GM19351 (cell line): ENCODE measurements around the gene OR7C2.

Source experiments
- ATAC-seq: cut with Tn5 transposase; IDR thresholded peaks from one replicate; pipeline ENCODE4 v1.9.1; 2021; ENCODE audit warnings: mild to moderate bottlenecking, moderate library complexity; ENCODE audit not compliant: unreplicated experiment

Gene OR7C2

DNA sequence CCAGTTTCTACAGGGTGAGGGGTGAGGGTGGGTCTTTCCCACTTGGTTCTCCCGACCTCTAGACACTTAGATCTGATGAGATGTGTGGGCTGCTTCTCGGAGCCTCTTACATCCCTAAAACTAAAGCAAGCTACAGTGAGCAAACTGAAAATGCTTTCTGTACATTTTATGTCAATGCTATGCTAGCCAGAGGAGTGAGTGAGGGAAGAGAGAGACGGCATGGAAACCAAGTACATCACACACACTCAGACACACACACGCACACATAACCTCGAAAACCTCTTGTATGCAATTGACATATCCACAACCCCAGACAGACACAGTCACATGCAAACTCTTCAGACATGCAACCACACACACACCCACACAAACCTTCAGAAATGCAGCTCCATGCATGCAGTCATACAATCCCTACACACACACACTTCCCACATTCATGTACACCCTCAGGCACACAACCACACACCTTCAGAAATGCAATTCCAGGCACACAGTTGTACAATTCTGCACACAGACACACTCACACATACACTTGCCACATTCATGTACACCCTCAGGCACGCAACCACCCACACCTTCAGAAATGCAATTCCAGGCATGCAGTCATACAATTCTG lies 37.0 kb downstream of the OR7C2 start:
- no peak for ATAC-seq

DNA sequence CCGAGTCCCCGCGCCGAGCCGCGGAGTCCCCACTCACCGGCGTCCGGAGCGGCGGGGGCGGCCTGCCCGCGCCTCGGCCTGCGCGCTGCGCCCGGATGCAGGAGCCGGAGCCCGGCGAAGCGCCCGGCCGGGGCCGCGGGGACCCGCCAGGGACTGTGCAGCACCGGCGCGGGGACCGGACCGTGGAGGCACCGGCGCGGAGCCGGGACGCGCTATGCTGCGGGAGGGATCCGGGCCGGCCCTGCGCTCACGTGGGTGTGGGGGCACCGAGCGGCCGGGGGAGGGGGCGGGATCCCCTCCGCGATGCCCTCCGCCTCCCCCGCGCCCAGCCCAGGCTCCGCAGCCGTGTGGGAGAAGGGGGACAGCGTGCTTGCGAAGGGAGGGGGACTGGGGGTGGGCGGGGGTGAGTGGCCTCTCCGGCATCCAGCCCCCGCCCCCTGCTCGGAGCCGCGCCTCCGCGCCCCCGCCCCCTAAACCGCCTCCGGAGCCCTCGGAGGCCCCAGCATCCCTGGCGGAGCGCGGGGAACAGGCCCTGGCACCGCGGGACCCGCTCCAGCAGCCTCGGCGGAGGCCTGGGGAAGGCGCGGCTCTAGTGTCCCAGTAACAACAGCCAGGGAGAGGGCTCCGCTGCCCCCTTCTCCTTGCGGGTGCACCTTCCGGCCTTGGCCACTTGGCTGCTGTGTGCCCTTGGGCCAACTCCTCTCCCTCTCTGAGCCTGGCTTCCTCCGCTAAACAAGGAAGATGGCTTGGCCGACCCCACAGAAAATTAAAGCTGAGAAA lies 38.4 kb downstream of the OR7C2 start, which contains the start of gene SLC1A6:
Gene SLC1A6, minus strand, starts transcription at position 389 of the 780 bp plus-strand sequence. CDS start 6,954 bp downstream, outside the sequence.
- ATAC-seq = no peak

DNA sequence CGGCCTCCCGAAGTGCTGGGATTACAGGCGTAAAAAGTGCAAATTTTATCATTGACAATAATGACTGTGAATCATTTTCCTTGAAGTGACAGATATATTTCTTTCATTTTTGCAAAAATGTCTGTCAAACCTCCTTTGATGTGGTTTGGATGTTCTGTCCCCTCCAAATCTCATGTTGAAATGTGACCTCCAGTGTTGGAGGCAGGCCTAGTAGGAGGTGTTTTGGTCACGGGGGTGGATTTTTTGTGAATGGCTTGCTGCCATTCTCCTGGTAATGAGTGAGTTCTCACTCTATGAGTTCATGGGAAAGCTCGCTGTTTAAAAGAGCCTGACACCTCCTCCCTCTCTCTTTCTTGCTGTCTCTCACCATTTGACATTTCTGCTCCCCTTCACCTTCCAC lies 43.8 kb downstream of the OR7C2 start:
- no peak for ATAC-seq
